Pulmonary artery endothelial cell (primary cell): ENCODE data around the gene IPP. TPM values are rescaled to one million over a fixed set of nuclear protein-coding genes. Genes with fewer than 3 reads are reported as not detected.
A peak's percentile ranks its signal among the peaks of the same experiment; 100 is the strongest.
"Not testable (repeated sequence)": the region's sequence is repeated elsewhere in the genome, so short reads cannot be mapped to it uniquely, and the experiment has no call there.

Experiments
- DNase-seq: peaks from one replicate; pipeline ENCODE4 v3.0.0-alpha.2; 2011; ENCODE audit warnings: low read depth, low spot score
- total RNA-seq: library from RNA; depleted of rRNA; stranded (reverse); fragments of >200 nt; gene quantifications from 2 replicates; pipeline ENCODE4 v1.2.3, GENCODE V29; 2014

Gene IPP
- 6.5 and 6.6 TPM in 2 replicates for total RNA-seq

DNA sequence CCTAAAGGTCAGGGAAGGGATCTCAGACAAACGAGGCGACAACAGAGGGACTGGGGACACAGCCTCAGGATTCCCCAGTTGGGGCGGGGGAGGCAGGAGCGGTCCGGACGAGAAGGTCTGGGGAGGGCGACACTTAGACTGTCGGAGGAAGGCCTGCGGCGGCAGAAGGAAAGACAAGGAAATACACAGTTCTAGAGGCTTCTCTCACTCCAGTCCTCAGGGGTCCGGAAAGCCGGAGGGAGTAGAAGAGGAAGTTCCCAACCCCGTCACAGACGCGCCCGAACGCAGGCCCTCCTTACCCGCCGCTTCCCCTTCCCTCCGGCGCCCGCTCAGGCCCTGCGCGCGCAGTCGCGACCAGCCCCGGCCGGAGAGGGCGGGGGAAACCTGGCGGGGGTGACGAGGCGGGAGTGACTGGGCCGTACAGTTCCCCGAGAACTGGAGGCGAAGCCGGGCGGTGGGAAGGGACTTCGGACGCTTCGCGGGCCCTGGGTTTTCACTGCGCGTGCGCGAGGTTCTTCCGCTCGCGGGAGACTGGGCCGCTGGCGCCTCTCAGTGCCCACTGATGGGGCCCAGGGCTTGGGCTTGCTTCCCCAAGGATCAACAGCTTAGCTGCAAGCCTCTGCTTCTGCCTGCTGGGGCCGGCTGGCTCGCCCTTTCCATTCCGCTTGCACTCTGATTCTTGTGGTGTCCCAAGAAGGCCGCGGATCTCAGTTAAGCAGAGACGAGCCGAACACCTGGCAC lies at the start of gene IPP:
IPP (minus strand) TSS at position 356 of the 741 bp plus-strand sequence. CDS start 4,242 bp downstream, outside the sequence.
- DNase-seq, result peak; percentile 92

DNA sequence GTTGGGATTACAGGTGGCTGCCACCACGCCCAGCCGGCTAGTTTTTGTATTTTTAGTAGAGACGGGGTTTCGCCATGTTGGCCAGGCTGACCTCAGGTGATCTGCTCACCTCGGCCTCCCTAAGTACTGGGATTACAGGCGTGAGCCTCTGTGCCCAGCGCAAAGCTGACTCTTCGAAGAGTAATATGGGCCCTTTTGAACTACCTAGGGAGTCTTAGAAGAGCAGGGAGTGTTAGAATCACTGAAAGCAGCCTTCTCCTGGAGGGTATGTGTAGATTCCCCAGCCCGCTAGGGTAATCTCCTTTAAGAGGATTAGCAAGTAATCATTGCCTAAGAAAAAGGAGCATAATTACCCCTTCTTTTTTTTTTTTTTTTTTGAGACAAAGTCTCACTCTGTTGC lies 46.5 kb upstream of the IPP start:
- no peak for DNase-seq

DNA sequence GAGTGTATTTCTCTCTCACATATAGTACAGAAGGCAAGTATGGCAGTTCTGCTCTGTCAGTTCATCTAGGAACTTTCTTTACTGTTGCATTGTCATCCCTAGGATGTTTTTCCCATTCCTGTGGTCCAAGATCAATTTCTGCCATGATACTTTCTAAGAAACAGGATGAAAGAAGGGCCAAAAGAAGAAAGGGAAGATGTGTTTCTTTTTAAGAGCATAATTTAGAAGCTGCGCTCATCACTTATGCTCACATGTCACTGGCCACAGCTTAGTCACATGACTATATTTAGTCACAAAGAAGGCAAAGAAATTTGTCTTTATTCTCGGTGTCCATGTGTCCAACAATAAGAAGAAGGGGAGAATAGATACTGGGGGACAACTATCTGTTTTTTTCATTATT lies 45.9 kb upstream of the IPP start:
- no peak for DNase-seq

DNA sequence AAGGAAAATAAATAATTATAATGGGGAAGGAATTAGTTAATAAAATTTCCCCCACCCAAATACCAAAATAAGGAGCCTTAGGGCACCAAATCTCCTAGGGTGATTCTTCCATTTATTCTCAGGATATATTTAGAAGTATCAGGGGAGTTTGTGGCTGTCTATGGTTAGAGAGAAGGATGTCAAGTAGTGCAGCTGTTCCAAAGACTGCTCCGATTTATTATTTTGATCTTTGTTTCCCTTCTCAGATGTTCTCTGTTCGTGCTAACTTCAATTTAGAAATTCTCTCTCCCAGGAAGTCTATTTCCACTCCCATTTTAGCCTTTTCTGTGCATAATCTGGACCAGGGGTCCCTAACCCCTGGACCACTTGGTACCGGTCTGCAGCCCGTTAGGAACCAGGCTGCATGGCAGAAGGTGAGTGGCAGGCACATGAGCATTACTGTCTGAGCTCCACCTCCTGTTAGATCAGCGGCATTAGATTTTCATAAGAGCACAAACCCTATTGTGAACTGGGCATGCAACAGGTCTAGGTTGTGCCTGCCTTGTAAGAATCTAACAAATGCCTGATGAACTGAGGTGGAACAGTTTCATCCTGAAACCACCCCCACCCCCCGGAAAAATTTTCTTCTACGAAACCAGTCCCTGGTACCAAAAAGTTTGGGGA lies 43.6 kb upstream of the IPP start:
- DNase-seq, result no peak

DNA sequence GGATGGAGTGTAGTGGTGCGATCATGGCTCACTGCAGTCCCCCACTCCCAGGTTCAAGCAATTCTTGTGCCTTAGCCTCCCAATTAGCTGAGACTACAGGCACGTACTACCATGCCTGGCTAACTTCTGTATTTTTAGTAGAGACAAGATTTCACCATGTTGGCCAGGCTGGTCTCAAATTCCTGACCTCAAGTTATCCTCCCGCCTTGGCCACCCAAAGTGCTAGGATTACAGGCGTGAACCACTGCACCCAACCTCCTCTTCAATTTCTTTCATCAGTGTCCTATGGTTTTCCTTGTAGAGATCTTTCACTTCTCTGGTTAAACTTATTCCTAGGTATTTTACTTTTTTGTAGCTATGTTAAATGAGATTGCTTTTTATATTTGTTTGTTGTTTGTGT lies 42.3 kb upstream of the IPP start:
- no peak for DNase-seq

DNA sequence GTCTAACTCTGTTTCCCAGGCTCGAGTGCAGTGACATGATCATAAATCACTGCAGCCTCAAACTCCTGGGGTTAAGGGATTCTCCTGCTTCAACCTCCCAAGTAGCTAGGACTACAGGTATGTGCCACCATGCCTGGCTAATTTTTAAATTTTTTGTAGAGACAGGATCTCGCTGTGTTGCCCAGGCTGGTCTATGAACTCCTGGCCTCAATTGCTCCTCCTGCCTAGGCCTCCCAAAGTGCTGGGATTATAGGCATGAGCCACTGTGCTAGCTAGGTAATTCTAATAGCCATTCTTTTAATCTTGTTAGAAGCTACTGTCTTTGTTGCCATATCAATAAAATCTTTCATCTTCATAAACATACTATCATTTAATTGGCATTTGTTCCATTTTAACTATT lies 39.1 kb upstream of the IPP start:
- no peak for DNase-seq

DNA sequence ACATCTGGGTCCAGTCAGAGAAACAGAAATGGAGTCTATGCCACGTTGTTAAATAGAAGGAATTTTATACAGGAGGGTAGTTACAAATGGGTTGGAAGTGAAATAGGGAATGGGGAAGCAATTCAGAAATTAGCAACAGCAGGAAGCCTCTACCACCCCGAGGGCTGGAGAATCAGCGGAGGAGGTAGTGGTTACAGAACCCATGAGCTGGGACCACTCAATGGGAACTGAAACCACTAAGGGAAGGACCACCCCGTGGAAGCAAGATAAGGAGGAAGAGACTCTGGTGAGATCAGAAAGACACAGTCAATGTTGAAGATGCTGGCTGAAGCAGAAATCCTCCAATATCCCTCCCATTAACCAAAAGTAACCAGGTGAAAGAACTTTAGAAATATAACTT lies 37.5 kb upstream of the IPP start:
- DNase-seq, result no peak

DNA sequence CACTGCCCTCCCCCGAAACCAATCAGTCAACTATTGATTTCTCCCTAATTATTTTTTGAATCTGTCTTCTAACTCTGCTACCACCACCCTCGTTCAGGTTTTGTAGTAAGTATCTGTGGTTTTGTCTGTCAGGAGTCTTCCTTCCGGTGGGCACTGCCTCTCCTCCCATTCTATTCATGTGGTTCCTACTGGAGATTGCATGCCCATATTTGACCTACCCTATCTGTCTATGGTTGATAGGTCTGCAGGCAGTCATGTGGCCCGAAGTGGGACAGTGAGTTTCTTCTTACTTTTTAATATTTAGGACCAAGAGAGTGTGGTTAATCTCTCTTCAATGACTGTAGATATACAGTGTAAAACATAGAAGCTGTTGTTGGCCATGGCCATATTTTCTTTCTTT lies 35.1 kb upstream of the IPP start:
- no peak for DNase-seq

DNA sequence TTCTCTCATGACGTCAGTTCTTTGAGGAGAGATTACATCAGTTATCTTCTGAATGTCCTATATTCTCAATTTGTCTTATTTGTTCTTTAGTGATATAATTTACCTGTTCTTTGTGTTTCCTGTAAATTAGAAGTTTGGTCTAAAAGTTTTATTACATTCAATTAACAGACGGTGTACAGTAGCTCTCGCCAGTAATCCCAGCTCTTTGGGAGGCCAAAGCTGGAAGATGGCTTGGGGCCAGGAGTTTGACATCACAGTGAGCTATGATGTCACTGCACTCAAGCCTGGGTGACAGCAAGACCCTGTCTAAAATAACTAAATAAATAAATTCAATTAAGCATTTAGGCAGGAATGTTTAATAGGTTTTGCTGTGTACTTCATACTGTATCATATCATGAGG lies 25.3 kb upstream of the IPP start:
- DNase-seq, result no peak

DNA sequence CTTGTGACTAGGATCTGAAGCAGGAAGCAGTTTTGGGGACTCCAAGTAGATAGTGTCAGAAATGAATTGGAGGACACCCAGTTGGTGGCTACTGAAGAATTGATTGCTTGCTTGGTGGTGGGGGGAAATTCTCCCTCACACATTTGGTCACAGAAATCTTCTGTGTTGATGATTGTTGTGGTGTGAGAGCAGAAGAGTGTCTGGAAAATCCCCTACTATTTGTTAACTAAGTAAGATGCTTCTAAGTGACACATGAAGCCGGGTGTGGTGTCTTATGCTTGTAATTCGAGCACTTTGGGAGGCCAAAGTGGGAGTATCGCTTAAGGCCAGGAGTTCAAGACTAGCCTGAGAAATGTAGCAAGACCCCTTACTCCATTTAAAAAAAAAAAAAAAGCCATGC lies 22.5 kb upstream of the IPP start:
- no peak for DNase-seq

DNA sequence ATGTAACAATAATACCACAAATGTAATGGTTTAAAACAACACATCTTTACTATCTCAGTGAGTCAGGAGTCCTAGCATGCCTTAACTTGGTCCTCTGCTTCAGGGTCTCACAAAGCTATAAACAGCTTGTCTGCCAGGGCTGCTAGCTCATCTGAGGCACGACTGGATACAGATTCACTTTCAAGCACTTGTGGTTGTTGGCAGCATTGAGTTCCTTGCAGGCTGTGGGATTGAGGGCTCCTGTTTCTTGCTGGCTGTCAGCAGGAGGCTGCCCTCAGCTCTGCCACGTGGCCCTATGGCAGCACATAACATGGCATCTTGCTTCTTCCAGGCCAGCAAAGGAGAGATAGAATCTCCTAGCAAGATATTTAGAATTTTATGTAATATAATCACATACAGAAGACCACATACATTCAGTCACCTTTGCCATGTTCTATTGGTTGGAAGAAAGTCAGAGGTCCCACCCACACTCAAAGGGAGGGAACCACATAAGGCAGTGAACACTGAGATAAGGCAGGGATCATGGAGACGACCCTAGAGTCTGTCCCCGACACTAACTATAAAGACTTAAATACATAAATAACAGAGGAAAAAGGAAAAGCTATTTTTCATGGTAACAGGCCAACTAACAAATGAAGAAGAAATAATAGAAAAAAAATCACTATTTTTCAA lies 18.9 kb upstream of the IPP start:
- no peak for DNase-seq

DNA sequence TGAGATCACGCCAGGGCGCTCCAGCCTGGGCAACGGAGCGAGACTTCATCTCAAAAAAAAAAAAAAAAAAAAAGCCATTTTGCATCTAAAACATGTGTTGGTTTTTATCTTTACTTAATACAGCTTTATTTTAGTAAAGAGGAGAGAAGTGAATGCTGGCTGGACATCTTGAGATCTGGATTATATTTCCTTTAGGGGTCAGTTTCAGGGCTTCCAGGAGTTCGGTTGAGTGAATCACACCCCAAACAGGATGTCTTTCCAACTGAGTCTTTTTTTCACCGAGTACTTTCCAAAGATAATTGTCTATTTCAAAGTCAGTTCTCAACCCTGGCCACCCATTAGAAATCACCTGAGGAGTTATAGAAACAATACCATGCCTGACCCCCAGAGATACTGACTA lies 16.6 kb upstream of the IPP start:
- no peak for DNase-seq

DNA sequence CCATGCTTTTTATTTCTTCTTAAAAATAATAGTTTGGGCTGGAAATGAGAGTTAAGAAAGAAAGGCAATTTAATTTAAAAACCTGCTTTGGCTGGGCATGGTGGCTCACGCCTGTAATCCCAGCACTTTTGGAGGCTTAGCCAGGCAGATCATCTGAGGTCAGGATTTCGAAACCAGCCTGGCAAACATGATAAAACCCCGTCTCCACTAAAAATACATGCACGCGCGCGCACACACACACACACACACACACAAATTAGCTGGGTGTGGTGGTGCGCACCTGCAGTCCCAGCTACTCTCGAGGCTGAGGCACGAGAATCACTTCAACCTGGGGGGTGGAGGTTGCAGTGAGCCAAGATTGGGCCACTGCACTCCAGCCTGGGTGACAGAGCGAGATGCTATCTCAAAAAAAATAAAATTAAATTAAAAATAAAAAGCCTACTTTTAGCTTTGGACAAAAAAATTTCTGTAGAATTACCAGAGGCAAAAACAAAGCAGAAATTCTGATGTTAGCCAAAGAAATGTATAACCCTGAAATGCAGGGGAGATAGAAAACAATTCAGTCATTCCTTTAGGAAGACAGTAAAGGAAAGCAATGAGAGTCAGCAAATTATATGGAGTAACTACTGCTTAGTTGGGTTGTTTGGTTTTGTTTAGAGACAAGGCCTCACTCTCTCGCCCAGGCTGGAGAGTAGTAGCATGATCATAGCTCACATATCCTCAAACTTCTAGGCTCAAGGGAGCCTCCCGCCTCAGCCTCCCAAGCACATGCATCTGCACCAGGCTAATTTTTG lies 15.7 kb upstream of the IPP start:
- no peak for DNase-seq

DNA sequence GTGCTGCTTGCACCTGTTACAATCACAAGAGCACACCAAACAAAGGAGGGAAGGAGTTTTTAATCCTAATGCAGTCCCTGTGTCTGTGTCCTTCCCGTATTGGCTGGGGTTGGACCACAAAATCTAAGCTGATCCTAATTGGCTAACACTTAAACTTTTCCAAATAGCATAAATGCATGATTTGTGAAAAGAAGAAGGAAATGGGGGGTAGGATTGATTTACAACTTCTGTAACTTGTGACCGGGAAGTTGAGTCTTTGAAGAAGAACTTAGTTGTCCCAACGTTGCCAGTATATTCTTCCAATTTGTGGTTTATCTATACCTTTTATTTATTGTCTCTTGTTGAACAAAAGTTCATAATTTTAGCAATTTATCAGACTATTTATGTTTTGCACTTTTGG lies 11.8 kb upstream of the IPP start:
- no peak for DNase-seq

DNA sequence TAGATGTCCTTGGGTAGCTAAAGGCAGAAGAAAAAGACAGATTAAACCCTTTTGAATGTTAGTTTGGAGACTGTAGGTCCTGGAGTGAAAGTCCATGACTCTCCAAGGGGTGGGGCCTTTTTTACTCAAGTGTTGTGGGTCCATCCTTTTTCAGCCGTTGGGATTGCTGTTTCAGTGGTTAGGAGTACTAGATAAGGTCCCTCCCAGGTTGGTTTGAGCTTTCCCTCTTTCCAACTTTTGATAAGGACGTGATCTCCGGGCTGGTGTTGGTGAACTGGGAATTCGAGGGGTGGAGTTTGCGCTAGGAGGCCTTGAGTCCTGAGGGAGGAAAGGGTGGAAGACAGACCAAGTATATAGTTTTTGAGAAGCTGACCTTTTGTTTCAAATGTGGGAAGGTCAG lies 5.2 kb upstream of the IPP start:
- DNase-seq, result no peak

DNA sequence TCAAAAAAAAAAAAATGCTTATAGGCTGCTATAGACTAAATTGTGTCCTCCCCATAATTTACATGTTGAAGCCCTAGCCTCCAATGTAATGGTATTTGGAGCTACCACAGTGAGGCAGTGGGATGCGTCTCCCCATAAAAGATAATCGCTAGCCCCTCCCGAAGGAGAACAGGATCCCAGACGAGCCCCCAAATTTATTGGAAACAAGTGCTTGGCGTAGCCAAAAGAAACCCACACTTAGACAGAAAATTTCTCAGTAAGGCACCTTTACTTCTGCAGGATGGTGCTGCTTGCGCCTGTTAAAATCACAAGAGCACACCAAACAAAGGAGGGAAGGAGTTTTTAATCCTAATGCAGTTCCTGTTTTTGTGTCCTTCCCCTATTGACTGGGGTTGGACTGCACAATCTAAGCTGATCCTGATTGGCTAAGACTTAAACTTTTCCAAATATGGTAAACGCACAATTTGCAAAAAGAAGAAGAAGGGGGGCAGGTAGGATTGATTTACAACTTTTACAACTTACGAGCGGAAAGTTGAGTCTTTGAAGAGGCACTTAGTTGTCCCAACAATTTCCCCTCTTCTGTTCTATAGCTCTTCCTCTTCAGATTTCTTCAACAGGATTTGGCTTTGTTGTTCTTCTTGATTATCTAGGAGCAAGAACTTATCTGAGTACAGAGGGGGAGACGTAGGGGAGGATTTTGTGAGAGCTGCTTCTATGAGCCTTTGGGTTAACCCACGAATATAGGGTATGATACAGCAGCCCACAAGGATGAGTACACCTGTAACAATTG lies 3.0 kb upstream of the IPP start:
- DNase-seq, result no peak

DNA sequence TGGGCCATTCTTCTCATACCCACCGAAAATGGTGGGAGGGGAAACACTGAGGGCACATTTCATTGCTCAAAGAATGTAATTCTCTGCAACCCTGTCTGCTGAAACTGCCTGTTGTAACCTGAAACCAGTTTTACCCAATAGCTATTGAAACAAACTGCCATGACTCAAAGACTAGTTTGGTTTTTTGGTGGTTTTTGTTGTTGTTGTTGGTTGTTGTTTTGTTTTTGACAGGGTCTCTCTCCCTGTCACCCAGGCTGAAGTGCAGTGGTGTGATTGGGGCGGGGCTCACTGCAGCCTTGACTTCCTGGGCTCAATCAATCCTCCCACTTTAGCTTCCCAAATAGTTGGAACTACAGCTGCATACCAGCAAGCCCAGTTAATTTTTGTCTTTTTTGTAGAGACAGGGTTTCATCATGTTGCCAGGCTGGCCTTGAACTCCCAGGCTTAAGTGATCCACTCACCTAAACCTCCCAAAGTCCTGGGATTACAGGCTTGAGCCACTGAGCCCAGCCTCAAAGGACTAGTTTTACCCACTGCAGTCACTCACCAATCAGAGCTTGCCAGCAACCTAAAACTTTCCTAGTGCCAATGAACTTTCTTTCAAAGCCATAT lies 2.1 kb upstream of the IPP start:
- DNase-seq, result no peak

DNA sequence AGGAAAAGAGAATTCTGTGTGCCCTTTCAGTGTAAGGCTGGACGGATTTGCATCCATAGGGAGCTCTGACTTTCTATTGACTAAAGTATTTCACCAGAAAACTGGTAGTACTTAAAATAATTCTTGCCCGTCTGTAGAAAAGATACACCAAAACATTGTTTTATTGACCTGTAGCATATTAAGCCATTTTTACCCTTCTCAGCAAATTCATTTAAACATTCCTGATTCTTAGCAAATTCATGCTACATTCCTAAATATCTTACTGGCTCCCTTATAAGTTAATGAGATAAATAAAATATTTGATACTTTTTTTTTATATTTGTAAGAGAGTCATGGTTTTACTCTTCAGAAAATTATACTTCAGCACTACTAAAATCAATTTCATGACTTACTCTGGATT lies 1.6 kb upstream of the IPP start:
- DNase-seq, result no peak

DNA sequence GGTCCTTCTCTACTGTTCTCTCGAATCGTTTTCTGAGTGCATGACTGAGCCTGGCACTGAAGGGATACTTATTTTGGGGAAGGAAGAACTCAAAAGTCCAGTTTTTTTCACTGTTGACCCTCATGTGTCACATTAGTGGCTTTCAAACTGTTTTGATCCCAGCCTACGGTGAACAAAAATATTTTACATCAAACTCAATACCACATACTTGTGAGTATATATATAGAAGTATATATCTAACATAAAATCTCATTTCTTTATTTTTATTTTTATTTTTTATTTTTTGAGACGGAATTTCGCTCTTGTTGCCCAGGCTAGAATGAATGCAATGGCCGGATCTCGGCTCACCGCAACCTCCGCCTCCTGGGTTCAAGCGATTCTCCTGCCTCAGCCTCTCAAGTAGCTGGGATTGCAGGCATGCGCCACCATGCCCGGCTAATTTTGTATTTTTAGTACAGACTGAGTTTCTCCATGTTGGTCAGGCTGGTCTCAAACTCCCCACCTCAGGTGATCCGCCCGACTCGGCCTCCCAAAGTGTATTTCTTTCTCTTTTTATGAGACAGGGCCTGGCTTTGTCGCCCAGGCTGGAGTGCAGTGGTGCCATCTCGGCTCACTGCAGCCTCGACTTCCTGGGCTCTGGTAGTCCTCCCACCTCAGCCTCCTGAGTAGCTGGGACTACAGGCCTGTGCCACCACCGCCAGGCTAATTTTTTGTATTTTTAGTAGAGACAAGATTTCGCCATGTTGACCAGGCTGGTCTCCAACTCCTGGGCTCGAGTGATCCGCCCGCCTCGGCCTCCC lies 786 bp upstream of the IPP start:
- DNase-seq, result not testable (repeated sequence)

DNA sequence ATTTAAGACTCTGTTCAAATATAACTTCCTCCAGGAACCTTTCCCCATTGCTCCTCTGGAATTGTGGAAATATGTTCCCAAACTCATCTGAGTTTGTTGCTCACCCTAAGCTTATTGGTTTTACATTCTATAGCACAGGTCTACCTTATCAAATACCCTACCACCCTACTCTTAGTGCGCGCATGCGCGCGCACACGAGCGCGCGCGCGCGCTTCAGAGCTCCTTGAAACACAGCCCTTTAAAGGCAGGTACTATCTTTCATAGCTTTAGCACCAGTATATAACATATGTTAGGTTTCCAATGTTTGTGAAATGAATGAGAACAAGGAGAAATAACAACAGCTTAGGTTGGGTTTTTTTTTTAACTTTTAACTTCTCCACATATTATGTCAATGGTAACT lies 3.5 kb downstream of the IPP start:
- no peak for DNase-seq
